ENCODE measurements around the gene ZNF330. TPM values are rescaled to one million over a fixed set of nuclear protein-coding genes. Genes with fewer than 3 reads are reported as not detected.

The ZNF330 gene
- total and polyA plus RNA-seq, 10 of the 15 experiments (the other 5 are each of a cell fraction or from before 2014, with no cell fraction given) = 31.3 to 57.6 (median 44.3) TPM

DNA sequence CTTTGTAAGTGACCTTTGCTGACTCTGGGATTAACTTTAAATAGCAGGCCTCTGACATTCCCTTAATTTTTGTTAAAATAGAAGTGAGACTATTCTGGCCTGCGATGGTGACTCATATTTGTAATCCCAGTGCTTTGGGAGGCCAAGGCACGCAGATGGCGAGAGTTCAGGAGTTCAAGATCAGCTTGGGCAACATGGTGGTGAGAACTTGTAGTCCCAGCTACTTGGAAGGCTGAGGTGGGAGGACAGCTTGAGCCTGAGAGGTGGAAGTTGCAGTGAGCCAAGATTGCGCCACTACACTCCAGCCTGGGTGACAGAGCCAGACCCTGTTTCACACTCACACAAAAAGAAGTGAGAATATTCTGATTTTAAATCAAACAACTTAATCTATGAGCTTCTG, 27.3 kb downstream of the ZNF330 start:
- intact Hi-C loops (cut with micrococcal nuclease; ENCODE audit: unreplicated experiment) (no loop called here), in situ Hi-C loops (cut with MboI) (no loop called here)
- Histone ChIP-seq H3K36me3 (ENCODE audit: control insufficient read depth in 2 of 2, insufficient read depth in 2 of 2, low read length in 1 of 2) (no peaks in the 10 kb centered on the region), H3K27ac (ENCODE audit: control insufficient read depth, insufficient read depth) (no peak overlapping the region), H3K79me2 (ENCODE audit: control insufficient read depth, insufficient read depth, low read length) (no peaks in the 10 kb centered on the region), H3K4me2 (ENCODE audit: control insufficient read depth, insufficient read depth) (no peak overlapping the region), H3K9me3 (replicated peaks; ENCODE audit: control insufficient read depth, insufficient read depth, low read length) (no peaks in the 10 kb centered on the region), H3K4me1 (ENCODE audit: control insufficient read depth, insufficient read depth, low read length) (no peaks in the 10 kb centered on the region), H3K27me3 (replicated peaks in 1 of 2; ENCODE audit: control insufficient read depth in 2 of 2, insufficient read depth in 2 of 2, low read length in 1 of 2) (no peaks in the 10 kb centered on the region), H4K20me1 (ENCODE audit: control insufficient read depth, insufficient read depth) (no peaks in the 10 kb centered on the region), H2AFZ (ENCODE audit: control insufficient read depth, low read depth, low read length) (no peak overlapping the region), H3K9ac (ENCODE audit: control insufficient read depth, insufficient read depth, low read length) (no peak overlapping the region), H3K4me3 (no peak overlapping the region)
- SMC1A ChIA-PET (ENCODE audit: uncharacterized antibody, unreplicated experiment) = interaction anchor here (1.2 kb wide), 1 partner anchor 9 kb away, joined by 5 read pairs; no protein-coding TSS in a partner anchor
- DNase-seq (ENCODE audit: low read depth, low spot score) (no peak), FAIRE-seq (no peak), ATAC-seq (no peak)
- POLR2A ChIA-PET = no interaction called here
- RAD21 ChIA-PET (ENCODE audit: unreplicated experiment) = no interaction called here
- no TSS peak for BruUV-seq (replicated peaks)
- TF ChIP-seq SRF (IDR thresholded peaks at IDR 0.05; ENCODE audit: low read depth in 2 of 2, low read length in 2 of 2) (no peak), ZSCAN29 (IDR thresholded peaks at IDR 0.05) (no peak), HDAC6 (IDR thresholded peaks at IDR 0.05; ENCODE audit: unreplicated experiment) (no peak), ESRRA (IDR thresholded peaks at IDR 0.05; ENCODE audit: low read length) (no peak), BRCA1 (IDR thresholded peaks at IDR 0.05; ENCODE audit: low read depth, low read length) (no peak), SREBF2 (IDR thresholded peaks at IDR 0.05; ENCODE audit: low read length) (no peak), TARDBP (IDR thresholded peaks at IDR 0.05; ENCODE audit: borderline replicate concordance) (no peak), PAX8 (IDR thresholded peaks at IDR 0.05) (no peak), FOXK2 (IDR thresholded peaks at IDR 0.05) (no peak)
- TF ChIP-seq, protein P1, sequence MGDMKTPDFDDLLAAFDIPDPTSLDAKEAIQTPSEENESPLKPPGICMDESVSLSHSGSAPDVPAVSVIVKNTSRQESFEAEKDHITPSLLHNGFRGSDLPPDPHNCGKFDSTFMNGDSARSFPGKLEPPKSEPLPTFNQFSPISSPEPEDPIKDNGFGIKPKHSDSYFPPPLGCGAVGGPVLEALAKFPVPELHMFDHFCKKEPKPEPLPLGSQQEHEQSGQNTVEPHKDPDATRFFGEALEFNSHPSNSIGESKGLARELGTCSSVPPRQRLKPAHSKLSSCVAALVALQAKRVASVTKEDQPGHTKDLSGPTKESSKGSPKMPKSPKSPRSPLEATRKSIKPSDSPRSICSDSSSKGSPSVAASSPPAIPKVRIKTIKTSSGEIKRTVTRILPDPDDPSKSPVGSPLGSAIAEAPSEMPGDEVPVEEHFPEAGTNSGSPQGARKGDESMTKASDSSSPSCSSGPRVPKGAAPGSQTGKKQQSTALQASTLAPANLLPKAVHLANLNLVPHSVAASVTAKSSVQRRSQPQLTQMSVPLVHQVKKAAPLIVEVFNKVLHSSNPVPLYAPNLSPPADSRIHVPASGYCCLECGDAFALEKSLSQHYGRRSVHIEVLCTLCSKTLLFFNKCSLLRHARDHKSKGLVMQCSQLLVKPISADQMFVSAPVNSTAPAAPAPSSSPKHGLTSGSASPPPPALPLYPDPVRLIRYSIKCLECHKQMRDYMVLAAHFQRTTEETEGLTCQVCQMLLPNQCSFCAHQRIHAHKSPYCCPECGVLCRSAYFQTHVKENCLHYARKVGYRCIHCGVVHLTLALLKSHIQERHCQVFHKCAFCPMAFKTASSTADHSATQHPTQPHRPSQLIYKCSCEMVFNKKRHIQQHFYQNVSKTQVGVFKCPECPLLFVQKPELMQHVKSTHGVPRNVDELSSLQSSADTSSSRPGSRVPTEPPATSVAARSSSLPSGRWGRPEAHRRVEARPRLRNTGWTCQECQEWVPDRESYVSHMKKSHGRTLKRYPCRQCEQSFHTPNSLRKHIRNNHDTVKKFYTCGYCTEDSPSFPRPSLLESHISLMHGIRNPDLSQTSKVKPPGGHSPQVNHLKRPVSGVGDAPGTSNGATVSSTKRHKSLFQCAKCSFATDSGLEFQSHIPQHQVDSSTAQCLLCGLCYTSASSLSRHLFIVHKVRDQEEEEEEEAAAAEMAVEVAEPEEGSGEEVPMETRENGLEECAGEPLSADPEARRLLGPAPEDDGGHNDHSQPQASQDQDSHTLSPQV (IDR thresholded peaks at IDR 0.05) = no peak
- TF ChIP-seq, protein P2, sequence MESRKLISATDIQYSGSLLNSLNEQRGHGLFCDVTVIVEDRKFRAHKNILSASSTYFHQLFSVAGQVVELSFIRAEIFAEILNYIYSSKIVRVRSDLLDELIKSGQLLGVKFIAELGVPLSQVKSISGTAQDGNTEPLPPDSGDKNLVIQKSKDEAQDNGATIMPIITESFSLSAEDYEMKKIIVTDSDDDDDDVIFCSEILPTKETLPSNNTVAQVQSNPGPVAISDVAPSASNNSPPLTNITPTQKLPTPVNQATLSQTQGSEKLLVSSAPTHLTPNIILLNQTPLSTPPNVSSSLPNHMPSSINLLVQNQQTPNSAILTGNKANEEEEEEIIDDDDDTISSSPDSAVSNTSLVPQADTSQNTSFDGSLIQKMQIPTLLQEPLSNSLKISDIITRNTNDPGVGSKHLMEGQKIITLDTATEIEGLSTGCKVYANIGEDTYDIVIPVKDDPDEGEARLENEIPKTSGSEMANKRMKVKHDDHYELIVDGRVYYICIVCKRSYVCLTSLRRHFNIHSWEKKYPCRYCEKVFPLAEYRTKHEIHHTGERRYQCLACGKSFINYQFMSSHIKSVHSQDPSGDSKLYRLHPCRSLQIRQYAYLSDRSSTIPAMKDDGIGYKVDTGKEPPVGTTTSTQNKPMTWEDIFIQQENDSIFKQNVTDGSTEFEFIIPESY (IDR thresholded peaks at IDR 0.05) = no peak
- TF ChIP-seq, protein P3, sequence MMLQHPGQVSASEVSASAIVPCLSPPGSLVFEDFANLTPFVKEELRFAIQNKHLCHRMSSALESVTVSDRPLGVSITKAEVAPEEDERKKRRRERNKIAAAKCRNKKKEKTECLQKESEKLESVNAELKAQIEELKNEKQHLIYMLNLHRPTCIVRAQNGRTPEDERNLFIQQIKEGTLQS (IDR thresholded peaks at IDR 0.05; ENCODE audit: borderline replicate concordance, extremely low read depth, low read depth, low read length) = no peak
- TF ChIP-seq, protein P4, sequence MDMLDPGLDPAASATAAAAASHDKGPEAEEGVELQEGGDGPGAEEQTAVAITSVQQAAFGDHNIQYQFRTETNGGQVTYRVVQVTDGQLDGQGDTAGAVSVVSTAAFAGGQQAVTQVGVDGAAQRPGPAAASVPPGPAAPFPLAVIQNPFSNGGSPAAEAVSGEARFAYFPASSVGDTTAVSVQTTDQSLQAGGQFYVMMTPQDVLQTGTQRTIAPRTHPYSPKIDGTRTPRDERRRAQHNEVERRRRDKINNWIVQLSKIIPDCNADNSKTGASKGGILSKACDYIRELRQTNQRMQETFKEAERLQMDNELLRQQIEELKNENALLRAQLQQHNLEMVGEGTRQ (IDR thresholded peaks at IDR 0.05; ENCODE audit: borderline replicate concordance, low read depth, low read length) = no peak
- CTCF ChIA-PET = interaction anchor here (0.7 kb wide), 1 partner anchor 838 kb away, joined by 3 read pairs; no protein-coding TSS in a partner anchor
- WGBS (ENCODE audit: insufficient coverage, insufficient replicate concordance, low lambda C conversion rate, missing lambda C conversion rate) = 40% methylated on average over 4 of the region's 4 CpGs

All from GM12878 (cell line).